AG08395 (cell line): Measurements from ENCODE around the gene SYT1.
"Not testable (repeated sequence)": the region's sequence is repeated elsewhere in the genome, so short reads cannot be mapped to it uniquely, and the experiment has no call there.

Experiments
- DNase-seq: peaks from one replicate; pipeline ENCODE4 v3.0.0; 2012; ENCODE audit warnings: mixed read lengths, low spot score

SYT1 gene

GRCh38 chr12:79407671-79408622 lies 543.4 kb downstream of the SYT1 start:
- DNase-seq, result peak; percentile 76

- DNase-seq, result no peak
Observed at GRCh38 chr12:79408689-79409088, 544.1 kb downstream of the SYT1 start.

- DNase-seq, result peak; percentile 74
Observed at GRCh38 chr12:79409562-79409961, 545.0 kb downstream of the SYT1 start.

GRCh38 chr12:79411791-79412190 lies 547.2 kb downstream of the SYT1 start:
- DNase-seq, result no peak

- DNase-seq, result no peak
Observed at GRCh38 chr12:79413796-79414195, 549.2 kb downstream of the SYT1 start.

GRCh38 chr12:79414252-79414651 lies 549.7 kb downstream of the SYT1 start:
- DNase-seq, result no peak

- no peak for DNase-seq
Observed at GRCh38 chr12:79415321-79415720, 550.7 kb downstream of the SYT1 start.

- no peak for DNase-seq
Observed at GRCh38 chr12:79415746-79416435, 551.3 kb downstream of the SYT1 start.

- peak; percentile 68 for DNase-seq
Observed at GRCh38 chr12:79420146-79420618, 555.6 kb downstream of the SYT1 start.

GRCh38 chr12:79421236-79421740 lies 556.7 kb downstream of the SYT1 start:
- no peak for DNase-seq

GRCh38 chr12:79422060-79422812 lies 557.7 kb downstream of the SYT1 start:
- DNase-seq, result no peak

- DNase-seq, result no peak
Observed at GRCh38 chr12:79423560-79423959, 559.0 kb downstream of the SYT1 start.

- peak; percentile 82 for DNase-seq
Observed at GRCh38 chr12:79424109-79424721, 559.6 kb downstream of the SYT1 start.

- DNase-seq, result no peak
Observed at GRCh38 chr12:79426121-79426520, 561.5 kb downstream of the SYT1 start.

GRCh38 chr12:79426744-79427143 lies 562.2 kb downstream of the SYT1 start:
- not testable (repeated sequence) for DNase-seq

- peak; percentile 12 for DNase-seq
Observed at GRCh38 chr12:79433465-79434072, 569.0 kb downstream of the SYT1 start.

- DNase-seq, result no peak
Observed at GRCh38 chr12:79434561-79434960, 570.0 kb downstream of the SYT1 start.

GRCh38 chr12:79435742-79436141 lies 571.2 kb downstream of the SYT1 start:
- no peak for DNase-seq

- no peak for DNase-seq
Observed at GRCh38 chr12:79438480-79439174, 574.1 kb downstream of the SYT1 start.

GRCh38 chr12:79439175-79439825 lies 574.7 kb downstream of the SYT1 start:
- no peak for DNase-seq
